HK-2 (cell line): ENCODE measurements around the gene RBM15B.
"Not testable (repeated sequence)": the region's sequence is repeated elsewhere in the genome, so short reads cannot be mapped to it uniquely, and the experiment has no call there.

Experiments used
- DNase-seq: peaks from one replicate; pipeline ENCODE4 v3.0.0-alpha.2; 2018; ENCODE audit not compliant: unreplicated experiment

Gene RBM15B, protein sequence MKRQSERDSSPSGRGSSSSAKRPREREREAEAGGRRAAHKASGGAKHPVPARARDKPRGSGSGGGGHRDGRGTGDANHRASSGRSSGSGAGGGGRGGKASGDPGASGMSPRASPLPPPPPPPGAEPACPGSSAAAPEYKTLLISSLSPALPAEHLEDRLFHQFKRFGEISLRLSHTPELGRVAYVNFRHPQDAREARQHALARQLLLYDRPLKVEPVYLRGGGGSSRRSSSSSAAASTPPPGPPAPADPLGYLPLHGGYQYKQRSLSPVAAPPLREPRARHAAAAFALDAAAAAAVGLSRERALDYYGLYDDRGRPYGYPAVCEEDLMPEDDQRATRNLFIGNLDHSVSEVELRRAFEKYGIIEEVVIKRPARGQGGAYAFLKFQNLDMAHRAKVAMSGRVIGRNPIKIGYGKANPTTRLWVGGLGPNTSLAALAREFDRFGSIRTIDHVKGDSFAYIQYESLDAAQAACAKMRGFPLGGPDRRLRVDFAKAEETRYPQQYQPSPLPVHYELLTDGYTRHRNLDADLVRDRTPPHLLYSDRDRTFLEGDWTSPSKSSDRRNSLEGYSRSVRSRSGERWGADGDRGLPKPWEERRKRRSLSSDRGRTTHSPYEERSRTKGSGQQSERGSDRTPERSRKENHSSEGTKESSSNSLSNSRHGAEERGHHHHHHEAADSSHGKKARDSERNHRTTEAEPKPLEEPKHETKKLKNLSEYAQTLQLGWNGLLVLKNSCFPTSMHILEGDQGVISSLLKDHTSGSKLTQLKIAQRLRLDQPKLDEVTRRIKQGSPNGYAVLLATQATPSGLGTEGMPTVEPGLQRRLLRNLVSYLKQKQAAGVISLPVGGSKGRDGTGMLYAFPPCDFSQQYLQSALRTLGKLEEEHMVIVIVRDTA

DNA sequence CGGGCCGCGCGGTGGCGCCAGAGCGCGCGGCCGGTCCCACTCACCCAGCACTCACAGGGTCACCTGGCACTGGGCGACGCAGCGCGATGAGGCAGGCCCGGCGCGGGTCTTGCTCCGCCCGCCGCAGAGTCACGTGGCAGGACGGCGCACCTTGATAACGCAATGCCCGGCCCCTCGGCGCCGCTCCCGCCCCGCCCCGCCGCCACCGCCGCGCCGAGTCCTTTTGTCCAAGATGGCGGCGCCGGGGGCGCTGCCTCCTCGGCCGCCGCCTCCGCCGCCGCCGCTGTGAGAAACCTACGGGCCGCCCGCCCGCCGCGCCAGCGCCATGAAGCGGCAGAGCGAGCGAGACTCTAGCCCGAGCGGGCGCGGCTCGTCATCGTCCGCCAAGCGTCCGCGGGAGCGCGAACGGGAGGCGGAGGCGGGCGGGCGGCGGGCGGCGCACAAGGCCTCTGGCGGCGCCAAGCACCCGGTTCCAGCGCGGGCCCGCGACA, at the start of gene RBM15B:
Gene RBM15B, plus strand, starts transcription at position 211 of the 491 bp plus-strand sequence. Its CDS starts 115 bp downstream, at position 326.
- peak; percentile 95 for DNase-seq

DNA sequence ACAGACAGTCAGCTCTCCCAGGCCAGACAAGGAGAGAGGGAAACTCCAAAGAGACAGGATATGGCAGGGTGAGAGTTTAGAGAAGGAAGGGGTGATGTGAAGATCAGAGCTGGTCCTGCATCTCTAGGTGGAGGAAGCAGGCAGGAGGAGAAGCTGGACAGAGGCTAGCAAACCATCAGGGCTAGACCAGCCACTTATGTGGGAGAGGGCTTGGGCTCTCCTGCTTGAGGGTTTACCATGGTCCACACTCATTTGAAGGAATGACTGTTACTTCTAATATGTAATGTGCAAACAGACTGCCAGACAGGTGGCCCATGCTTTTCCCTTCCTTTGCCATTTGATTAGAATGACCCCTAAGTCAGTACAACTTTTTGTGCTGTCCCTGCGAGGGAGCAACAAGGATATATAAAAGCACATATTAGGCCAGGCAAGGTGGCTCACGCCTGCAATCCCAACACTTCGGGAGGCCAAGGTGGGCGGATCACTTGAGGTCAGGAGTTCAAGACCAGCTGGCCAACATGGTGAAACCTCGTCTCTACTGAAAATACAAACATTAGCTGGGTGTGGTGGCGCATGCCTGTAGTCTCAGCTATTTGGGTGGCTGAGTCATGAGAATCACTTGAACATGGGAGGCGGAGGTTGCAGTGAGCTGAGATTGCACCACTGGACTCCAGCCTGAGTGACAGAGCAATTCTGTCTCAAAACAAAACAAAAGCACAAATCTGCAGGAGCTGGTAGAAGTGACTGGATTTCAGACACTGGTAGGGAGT, 47.0 kb upstream of the RBM15B start:
- DNase-seq = no peak

DNA sequence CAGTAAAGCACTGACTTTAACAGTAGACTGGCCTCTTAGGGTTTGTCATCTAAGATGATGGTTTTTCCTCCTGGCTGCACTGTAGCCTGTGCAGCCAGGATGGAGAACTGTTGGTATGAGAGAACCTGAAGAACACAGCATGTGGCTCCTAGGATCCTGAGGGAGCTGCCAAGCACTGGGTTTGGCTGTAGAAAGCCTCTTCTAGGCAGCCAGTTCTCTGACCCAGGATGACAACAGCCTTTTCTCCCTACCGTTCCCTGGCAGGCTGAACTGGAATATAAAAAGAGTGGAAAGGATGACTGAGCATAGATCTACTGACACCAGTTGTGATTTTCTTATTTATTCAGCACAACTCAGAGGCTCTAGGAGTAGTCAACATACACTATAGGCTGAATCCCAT, 40.3 kb upstream of the RBM15B start:
- no peak for DNase-seq

DNA sequence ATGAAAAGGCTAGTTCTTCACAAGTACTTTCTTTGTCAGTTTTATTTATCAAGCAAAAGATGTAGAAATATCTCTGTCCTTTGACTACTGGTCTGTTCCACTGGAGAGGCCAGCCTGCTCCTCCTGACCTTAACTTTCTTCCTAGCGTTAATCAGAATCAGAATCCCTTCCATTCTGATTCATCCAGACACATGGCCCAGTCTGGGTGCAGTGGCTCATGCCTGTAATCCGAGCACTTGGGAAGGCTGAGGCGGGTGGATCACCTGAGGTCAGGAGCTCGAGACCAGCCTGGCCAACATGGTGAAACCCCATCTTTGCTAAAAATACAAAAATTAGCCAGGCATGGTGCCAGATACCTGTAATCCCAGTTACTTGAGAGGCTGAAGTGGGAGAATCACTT, 38.0 kb upstream of the RBM15B start:
- no peak for DNase-seq

DNA sequence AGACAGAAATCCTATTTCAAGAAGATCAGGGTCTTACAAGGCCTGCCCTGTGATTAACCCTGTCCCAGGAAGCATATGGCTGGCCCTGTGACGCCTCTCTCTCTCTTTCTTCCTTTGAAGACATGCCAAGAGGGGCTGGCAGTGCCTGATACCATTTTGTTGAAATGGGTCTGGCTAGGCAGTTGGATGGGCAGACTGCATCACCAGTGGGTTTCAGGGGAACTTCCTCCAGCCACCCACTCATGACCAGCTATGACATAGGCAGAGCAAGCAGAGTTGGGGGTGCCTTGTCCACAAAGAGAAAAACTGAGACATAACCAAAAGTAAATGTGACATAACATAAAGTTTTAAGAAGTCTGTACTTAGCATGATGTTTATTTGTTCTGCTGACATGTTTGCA, 37.4 kb upstream of the RBM15B start:
- DNase-seq = no peak

DNA sequence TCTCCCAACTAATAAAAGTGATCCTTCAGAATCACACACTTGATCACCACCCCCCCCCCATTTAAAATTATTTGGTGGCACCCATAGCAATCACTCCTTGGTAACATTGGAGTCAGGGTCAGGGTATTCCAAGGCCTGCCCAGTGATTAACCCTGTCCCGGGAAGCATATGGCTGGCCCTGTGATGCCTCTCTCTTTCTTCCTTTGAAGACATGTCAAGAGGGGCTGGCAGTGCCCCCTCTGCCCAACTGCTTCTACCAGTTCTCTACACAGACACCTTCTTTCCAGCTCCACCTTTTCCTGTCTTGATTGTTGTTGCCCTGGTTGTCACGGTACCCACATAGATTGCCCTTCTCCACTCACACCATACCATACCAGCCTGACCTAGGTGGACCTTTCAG, 36.9 kb upstream of the RBM15B start:
- DNase-seq = no peak

DNA sequence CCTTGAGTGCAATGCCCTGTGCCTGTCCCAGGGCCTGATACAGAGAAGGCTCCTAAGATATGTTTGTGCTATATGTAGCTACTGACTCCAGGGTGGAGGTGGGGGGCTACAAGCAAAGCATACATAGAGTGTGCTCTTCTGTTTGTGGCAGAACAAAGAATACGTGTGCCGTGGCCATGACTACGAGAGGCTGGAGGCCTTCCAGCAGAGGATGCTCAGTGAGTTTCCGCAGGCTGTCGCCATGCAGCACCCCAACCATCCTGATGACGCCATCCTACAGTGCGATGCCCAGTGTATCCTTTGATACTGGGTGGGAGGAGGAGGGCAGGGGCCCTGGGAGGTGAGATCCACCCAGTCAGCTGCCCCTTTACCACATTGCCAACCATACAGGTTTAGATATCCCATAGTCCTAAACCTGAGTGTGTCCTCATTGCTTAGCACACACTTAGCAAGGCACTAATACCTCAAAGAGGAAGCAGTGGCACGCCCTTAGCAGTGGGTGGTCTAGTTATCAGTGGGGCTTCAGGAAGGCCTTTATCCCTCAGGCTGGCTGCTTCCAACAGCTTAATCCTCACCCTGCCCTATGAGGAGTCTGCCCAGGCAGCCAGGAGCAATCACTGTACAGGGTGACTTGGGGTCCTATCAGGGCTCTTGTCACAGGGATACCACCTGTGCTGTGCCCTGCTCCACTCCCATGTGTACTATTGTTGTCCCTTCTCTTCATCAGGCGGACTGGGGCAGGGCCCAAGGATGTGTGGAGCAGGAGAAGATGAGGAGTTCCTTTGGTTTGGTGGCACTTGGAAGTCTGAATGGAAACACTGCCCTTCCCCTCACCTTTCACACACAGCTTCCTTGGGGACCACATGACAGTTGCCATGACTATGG, 36.1 kb upstream of the RBM15B start:
- DNase-seq = no peak

DNA sequence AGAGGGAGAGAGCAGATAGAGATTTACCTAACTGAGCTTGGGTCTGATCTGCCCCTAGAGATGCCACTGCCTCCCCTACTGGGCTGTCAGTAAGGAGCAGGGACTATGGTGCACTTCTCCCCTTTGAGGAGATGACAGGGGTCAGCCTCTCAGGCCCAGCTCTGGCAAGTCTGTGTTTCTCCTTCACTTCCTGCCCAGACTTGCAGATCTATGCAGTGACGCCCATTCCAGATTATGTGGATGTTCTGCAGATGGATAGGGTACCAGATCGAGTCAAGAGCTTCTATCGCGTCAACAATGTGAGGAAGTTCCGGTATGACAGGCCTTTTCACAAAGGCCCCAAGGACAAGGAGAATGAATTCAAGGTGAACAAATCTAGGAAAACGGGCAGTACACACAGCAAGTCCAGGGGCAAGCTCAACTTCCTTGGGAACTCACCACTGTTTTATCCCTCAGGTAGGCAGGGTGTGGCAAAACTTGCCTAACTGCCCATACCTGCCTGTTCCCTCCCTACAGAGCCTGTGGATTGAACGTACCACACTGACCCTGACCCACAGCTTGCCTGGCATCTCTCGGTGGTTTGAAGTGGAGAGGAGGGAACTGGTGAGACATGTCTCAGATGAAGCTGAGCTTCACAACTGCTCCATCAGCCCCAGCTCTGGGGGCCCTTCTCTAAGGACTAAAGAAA, 35.0 kb upstream of the RBM15B start:
- DNase-seq = no peak

DNA sequence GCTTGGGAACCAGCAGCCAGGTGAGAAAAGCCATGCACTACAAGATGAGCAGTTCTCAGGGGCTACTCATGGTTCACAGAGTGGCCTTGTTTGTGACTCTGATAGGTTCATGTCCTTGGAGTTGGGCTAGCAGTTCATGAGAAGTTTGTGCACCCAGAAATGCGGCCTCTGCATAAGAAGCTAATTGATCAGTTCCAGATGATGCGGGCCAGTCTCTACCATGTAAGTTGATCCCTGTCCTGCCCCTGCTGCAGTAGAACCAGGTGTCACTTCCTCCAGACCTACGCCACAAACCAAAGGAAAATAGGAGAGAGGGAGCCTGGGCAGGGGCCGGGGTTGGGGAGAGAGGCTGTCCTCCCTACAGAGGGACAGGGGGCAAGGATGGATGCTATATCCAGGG, 33.2 kb upstream of the RBM15B start:
- DNase-seq = no peak

DNA sequence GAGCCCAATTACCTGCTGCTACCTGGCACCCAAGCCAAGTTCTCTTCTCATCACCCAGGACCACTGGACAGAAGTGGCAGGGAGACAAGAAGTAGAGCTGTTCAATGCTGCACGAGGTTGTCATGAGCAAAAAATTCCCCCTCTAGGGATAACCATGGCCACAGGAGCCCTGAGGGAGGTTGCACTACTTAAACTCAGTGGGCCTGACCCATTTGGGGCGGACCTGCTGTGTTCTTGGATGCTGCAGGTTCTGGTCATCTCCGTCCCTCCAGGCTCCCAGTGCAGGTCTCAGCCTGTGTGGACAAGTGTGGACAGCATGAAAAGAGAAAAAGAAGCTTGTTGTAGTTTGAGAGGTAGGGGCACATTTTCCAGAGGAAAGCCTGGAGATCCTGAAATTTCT, 32.1 kb upstream of the RBM15B start:
- no peak for DNase-seq

DNA sequence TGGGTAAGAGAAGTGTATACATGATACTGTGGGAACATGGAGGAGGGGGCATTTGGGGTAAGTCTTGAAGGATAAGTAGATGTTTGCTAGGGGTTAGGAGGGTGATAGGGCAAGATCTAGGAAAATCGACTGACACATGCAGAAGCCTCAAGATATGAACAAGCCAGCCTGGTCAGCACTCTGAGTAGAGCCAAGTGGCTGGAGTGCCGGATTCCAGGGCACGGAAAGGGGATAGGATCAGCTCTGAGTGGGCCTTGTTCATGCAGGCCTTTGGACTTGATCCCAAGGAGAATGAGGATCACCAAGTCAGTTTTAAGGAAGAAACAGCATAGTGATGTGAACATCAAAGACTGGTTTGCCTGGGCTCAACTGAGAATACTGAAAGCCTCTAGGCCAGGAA, 30.3 kb upstream of the RBM15B start:
- no peak for DNase-seq

DNA sequence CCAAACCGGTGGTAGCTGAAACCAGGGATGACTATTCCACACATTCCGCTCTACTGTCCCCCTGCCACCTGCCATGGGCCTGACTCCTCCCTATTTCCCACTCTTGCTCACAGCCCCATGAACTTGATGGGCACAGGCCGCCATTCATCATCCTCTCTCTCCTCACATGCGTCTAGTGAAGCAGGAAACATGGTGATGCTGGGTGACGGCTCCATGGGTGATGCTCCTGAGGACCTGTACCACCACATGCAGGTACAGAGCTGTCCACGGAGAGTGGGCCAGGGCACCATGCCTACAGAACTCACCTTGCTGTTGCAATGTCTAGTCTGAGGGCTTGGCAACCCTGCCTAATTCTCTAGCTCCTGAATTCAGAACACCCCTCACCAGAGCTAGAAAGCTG, 29.3 kb upstream of the RBM15B start:
- DNase-seq = no peak

DNA sequence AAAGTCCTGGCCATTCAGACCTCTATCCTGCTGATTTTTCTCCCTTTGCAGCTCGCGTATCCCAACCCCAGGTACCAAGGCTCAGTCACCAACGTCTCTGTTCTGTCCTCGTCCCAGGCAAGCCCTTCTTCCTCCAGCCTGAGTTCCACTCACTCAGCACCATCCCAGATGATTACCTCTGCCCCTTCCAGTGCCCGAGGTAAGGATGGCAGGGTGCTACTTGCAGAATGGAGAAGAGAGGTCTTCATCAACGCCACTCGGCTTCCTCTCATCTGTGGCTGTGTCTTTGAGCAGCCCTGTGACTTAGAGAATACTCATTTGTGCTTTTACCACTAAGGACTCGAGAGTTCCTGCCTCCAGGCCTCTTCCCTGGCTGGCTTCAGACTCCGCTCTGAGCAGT, 28.6 kb upstream of the RBM15B start:
- no peak for DNase-seq

DNA sequence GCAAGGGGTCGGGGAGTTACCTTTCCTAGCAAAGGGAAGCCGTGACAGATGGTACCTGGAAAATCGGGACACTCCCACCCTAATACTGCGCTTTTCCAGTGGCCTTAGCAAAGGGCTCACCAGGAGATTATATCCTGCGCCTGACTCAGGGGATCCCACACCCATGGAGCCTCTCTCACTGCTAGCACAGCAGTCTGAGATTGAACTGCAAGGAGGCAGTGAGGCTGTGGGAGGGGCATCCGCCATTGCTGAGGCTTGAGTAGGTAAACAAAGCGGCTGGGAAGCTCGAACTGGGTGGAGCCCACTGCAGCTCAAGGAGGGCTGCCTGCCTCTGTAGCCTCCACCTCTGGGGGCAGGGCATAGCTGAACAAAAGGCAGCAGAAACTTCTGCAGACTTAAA, 22.8 kb upstream of the RBM15B start:
- DNase-seq = not testable (repeated sequence)

DNA sequence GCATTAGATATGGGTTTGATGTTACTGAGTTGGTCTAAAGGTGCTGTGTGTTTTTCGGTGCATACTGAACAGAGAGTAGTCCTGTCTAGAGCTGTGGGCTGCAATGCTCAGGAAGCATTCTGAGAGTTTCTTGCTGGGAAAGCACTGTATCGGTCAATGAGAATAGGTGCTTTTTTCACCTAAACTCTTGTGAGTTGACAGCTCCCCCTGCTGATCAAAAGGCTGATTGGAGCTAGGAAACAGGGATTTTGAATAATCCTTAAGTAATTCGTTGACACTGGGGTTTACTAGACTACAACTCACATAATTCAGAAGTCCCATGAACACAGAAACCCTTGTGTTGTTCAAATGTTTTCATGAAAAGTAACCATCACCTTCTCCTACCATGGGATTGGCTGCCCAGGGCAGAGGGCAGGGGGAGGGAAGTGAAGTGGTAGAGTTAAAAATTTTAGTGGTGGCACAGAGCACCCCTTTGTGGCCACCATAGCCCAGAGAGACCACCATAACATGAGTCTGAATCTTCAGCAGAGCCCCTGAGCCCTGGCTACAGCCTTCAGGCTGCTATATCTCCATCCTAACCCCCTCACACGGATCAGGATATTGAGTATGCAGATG, 19.0 kb upstream of the RBM15B start:
- no peak for DNase-seq

DNA sequence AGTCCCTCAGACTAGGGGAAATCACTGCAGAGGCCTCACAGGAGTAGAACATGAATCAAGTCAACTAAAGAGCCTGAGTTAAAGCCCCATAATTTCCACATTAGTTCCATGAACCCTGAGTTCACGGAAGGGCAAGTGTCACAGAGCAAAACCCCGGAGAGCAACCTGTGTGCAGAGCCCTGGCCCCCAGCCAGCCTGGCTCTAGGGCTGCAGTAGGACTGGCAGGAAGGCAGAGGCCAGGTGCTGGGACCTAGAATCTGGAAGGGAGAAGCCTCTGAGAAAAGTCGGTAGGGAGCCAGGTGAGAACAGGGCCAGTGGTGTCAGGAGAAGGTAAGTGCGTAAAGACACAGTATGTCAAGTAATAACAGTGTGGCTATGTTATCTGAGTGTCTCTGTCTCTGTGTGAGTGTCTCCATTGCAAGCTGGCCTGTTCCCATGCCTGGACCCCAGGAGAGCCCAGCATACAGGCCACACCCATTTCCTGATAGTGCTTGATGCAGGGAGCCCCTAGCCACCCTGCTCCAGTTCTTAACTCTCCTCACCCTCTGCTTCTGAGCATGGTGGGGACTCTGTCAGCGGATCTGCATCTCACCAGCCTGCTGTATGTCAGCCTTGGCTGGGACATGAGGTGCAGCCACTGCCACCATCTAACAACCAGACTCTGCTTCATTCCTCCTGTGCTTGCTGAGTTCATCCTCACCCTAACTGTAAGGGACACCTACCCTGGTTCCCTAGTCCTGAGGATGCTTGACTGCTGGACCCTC, 17.2 kb upstream of the RBM15B start:
- no peak for DNase-seq

DNA sequence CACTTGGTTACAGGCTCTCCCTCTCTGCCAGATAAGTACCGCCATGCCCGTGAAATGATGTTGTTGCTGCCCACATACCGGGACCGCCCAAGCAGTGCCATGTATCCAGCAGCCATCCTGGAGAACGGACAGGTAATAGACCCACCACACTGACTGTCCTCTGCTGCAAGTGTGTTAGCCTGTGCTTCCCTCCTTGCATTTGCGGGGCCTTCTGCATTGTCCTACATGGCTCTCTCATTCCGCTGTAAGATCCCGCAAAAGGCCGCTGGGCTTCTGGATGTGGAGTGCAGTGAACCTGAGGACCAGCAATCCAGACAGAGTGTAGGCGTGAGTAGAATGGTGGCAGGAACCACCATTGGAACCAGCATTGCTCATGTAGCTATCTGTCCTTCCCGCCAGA, 16.6 kb upstream of the RBM15B start:
- DNase-seq = no peak

DNA sequence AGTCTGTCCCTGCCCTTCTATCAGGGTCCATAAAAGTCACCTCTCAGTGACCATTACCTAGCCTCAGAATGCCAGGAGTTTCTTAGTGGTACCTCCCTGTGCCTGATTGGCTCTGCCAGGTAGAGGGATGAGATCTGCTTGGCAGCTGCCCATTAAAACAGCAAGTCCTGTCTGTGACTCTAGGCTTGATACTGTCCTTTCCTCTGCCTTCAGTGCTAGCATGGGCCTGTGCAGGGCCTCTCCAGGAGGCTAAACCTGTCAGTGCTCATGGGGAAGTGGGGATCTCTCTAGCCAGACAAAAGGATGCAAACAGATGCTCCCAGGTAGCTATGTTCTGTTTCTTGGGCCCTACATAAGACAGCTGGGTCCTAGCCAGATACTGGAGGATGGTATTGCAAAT, 15.9 kb upstream of the RBM15B start:
- no peak for DNase-seq

DNA sequence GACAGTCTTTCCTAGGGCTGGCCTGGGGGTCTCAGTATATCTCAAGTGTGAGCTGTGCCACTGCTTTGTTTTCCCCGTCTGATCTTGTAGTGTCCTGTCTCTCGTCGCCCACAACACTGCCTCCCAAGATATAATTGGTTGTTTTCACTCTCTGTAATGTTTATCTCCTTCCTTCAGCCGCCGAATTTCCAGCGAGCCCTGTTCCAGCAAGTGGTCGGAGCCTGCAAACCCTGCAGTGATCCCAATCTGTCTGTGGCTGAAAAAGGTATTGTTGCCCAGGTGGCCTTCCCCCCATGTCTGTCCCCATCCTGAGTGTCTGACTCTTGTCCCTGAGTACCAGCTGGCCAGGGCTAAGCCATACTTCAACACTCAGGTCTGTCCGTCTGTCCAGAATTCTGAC, 15.5 kb upstream of the RBM15B start:
- DNase-seq = no peak
